Heart left ventricle (tissue), 13 donors: ENCODE data around the gene OGDH.

Source experiments
- POLR2A ChIP-seq, 2 donors: fragments of 450-650 bp; IDR thresholded peaks; one replicate each; pipeline ENCODE4 v1.6.1; 2017; ENCODE audit warnings: antibody characterized with exemption in 2 of 2, mild to moderate bottlenecking in 2 of 2, moderate library complexity in 2 of 2
- TF ChIP-seq, protein P1 (sequence below), 12 donors: fragments of 200-600 bp; sonication (generic) in 4 of 12; IDR thresholded peaks; one replicate each; pipeline versions ENCODE4 v1.5.0 to v1.8.0; 2018 to 2022; ENCODE audit warnings: antibody characterized with exemption in 12 of 12, mild to moderate bottlenecking in 5 of 12
- donor health status: ischemic (EF 13 %, LVEDD 7.1; RV severe dilation, severe dysfunction).
- donor health status: DM: no; HTN: yes; CAD: no.
- donor health status: DM: no; HTN: no; CAD: no.
- donor health status: ischemic (EF 25% LVEDD 6.9; RV normal size, moderate dysfunction).
- donor health status: ischemic (EF 25% LVEDD 5.7; RV mildly dilated, moderate dysfunction).
- donor health status: ischemic (EF 35%, LVEDD 5.7; RV mildly dilated, moderate dysfunction).
- donor health status: nonischemic (EF 11% LVEDD 7.7; RV severe dilation, severe dysfunction).
- donor health status: DM: yes; HTN: yes; CAD: no.
- donor health status: PGD.
- donor health status: ischemic (EF 29% LVEDD 5.4; RV normal size, mild dysfunction).
- donor health status: nonischemic (EF 23%, LVEDD 6.1; RV moderate dilation, normal function).

DNA sequence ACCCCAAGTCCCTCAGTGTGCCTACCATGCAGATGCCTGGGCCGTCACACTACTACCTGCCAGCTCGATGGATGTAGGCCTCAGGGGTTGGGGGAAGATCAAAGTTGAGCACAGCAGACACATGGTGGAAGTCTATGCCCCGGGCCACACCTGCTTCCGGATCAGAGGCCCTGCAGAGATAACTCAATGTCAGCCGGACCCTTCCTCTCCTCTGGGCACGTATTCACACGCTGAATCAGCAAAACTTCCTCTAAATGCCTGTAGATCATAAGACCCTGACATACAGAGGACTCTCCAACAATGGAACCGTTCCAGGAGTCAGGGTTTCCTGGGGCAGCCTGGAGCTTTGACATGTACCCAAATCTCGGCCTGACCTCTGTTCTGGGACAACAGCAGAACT lies 36.5 kb upstream of the OGDH start:
- TF ChIP-seq, protein P1, sequence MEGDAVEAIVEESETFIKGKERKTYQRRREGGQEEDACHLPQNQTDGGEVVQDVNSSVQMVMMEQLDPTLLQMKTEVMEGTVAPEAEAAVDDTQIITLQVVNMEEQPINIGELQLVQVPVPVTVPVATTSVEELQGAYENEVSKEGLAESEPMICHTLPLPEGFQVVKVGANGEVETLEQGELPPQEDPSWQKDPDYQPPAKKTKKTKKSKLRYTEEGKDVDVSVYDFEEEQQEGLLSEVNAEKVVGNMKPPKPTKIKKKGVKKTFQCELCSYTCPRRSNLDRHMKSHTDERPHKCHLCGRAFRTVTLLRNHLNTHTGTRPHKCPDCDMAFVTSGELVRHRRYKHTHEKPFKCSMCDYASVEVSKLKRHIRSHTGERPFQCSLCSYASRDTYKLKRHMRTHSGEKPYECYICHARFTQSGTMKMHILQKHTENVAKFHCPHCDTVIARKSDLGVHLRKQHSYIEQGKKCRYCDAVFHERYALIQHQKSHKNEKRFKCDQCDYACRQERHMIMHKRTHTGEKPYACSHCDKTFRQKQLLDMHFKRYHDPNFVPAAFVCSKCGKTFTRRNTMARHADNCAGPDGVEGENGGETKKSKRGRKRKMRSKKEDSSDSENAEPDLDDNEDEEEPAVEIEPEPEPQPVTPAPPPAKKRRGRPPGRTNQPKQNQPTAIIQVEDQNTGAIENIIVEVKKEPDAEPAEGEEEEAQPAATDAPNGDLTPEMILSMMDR (IDR thresholded peaks at IDR 0.05) = no peak
- no peak for TF ChIP-seq POLR2A (IDR thresholded peaks at IDR 0.05)
